ENCODE results near the gene GPR153.

DNA sequence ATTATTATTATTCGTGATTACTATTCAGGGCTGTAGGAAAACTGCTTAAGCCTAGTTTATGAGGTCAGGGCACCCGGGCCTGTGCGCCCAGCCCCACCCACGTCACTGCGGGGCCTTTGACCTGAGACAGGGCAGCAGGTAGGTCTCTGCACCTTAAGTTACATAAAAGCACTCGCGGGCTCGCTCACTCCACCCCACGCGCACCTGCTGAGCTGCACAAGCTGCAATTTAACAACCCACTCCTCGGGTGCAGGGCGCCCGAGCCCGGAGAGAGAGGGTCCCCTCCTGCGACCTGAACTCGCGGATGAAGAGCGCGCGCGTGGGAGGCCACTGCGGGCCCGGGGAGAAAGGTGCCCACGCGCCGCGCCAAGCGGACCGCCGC, 25.6 kb downstream of the GPR153 start:
- TF ChIP-seq CTCF (IDR thresholded peaks at IDR 0.05) (no peak), POLR2A (IDR thresholded peaks at IDR 0.05) (no peak)
